NCI-H1092 treated with DMSO at 0.1 percent for 48 hours (cell line): Measurements from ENCODE around the gene DGKI.
"Not testable (repeated sequence)": the region's sequence is repeated elsewhere in the genome, so short reads cannot be mapped to it uniquely, and the experiment has no call there.

ENCODE experiments used
- DNase-seq: peaks from one replicate; lab custom pipeline; 2025; lab: John Stamatoyannopoulos, UW

DGKI gene

DNA sequence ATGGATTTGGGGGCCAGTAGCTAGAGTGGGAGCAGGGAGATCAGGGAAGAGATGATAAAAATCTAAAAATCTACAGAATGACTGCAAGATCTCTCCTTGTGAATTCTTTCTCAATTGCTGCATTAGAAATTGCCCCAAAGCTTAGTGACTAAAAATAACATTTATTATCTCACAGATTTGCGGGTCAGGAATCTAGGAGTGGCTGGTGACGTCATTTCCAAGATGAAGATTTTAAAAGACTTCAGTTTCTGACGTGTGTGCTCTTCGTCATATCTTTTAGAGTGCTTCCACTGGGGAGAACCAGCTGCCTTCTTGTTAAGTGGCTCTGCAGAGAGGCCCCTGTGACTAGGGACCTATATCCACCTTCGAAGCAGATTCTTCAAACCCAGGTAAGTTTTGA, 112.6 kb downstream of the DGKI start:
- no peak for DNase-seq

DNA sequence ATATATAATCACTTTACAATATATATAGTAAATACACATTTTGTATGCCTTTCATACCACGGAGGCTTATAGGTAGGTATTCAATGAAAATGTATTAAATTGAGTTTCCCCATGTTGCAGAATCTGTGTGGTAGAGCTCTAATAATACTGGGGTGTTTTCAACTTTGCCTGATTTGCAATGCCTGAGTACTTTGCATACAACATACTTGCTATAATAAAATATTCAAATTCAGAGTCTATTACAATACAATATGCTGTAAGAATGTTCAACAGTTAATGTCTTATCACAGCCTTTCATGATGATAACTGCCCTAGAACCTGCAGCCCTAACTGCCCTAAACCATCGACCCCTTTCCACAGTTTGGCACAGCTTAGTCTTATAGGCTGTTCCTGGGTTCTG, 114.6 kb downstream of the DGKI start:
- DNase-seq = no peak

DNA sequence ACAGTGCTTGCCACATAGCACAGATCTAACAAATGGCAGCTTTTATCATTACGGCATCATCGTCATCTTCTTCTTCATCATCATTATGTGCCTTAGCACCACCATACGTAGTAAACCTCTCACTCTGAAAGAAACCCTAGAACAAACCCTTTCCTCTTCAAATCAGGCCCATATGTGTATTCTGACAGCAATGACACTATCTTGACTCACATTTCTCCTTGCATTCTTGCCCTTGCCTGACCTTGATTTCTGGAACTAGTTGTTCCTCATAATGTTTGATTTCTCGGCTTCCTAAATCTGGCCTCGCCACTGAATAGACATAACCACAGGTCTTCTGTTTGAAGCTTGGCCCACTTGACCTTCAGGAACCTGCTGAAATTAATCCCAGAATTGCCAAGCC, 115.3 kb downstream of the DGKI start:
- no peak for DNase-seq

DNA sequence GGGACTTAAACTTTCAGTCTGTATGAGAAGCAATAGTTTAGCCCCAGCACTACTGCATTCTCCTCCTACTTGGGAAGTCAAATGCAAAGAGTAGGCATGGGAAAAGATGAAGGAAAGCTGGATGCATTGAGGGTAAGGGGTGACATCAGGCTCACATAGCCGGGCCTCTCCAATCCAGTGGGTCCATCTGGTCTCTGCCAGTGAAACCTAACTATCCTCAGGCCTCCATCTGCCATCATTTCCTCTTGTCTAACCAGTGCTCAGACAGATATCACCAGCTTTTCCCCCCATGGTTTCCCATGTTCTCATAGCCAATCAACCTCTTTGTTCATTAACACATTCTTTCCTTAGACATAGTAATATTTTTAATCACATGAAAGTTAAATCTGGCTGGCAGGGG, 118.3 kb downstream of the DGKI start:
- no peak for DNase-seq

DNA sequence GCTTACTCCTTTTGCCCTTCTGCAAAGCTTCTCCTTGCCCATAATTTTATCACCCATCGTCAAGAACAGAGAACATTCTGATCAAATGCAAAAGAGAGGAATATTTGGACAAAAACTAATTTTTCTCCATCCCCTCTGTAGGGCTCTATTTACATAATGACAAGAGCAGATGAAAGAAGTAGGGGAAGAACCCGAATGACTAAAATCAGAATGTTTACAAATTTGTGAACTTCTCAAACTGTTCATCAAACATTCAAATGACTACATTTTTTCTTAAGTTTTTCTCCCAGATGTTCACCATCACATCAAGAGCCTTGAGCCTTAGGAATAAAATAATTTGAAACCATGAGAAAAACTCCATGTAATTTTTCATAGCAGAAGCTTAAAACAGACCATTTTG, 119.4 kb downstream of the DGKI start:
- no peak for DNase-seq

DNA sequence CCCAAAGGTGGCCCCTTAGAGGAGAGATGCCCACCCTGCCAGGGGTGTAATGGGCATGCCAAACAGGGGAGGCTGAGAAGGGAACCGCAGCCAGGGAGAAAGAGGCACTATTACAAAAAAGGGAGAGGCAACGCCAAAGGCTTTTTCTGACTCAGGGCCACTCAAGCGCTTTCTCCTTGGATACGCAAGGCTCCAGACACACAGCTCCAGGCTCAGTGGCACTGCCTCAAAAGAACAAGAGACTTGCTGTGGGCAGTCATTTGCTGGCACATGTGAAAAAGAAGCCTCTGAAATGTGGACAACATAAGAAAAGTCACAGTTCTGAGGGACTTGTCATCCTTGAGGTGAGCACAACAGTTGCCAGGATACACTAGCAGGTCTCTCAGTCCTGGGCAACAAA, 128.4 kb downstream of the DGKI start:
- no peak for DNase-seq

DNA sequence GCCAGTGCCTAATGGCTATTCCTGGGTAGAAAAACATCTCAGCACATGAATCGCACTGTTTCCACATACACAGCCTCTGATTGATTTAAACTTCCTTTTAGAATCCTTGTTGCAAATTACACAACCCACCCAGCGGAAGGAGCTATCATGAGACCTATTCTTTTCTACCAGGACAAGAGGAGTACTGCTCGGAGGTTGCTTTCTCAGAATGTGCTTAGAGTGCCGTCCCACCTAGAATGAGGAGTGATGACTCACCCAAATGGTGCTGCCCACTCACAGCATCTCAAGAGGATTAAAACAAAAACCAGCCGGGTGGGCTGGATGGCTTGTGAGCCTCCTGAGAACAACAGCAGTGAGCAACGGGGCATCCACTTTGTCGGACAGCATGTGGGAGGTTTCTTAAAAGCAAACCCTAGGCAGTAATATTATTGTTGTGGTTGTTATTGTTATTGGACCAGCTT, 128.9 kb downstream of the DGKI start:
- no peak for DNase-seq

DNA sequence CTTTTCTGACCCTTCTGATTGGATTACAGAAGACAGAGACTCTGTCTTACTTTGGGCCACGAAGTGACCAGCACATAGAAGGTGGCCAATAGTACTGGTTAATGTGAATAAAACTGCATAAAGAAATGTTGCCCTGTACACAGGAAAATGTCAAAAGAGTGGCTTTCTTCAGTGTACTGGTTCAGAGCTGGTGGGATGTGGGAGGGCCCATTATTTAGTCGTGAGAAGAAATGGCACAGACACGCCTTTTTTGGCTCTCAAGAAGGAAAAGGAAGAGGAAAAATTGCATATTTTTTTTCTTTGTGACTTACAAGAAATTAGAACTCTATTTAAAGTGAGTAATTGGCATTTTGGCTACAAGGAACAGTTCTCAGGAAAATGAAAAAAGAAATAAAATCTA, 129.7 kb downstream of the DGKI start:
- DNase-seq = no peak

DNA sequence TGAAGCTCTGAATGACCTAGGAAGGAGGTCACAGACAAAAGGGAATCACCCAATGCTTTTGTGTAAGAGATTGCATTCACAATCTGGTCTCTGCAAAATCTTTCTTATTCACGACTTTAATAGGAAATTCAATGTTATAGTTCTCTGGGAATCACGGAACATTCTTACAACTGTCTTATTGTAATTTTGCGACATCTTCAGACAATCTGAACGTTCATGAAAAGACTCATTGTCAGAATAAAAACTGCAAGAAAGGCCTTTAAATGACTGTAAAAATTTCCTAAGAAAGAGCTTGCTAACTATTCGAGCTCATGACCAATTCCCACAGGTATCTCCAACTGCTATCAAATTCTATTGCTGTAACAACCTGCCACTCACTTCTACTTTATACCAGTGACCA, 130.7 kb downstream of the DGKI start:
- DNase-seq = no peak

DNA sequence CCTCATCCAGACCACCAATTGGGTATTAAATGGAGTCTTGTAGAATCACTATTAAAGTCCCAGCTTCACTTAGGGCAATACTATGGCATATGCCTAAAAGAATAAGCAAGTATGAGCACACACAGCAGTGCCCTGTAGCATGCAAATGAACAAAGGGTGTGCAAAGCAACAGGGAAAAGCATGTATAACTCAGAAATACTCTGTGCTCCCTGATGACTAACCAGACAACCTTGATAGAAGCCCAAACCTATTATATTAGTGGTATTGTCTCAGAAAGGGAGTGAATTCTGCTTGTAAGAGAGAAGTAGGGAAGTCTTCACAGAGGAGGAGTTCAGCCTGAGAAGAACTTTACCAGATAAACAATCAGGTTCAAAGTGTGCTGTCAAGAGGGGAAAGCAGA, 131.2 kb downstream of the DGKI start:
- DNase-seq = no peak

DNA sequence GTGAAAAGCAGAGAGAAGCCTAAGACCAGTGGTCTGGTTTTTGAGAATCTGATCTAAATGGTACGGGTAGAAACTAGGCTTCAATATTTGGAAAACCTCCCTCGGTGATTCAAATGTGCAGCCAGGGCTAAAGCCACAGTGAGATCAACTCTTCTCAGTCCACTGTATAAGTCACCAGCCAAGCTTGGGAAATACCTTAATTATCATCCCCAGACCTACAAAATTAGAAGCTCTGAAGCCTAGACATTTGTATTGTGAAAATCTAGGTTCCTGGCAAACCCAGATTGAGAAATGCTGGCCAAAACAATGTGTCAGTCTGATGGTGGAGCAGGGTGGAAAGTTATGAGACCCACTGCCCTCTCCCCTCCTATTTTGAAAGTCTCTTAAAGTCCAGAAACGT, 131.7 kb downstream of the DGKI start:
- DNase-seq = no peak

DNA sequence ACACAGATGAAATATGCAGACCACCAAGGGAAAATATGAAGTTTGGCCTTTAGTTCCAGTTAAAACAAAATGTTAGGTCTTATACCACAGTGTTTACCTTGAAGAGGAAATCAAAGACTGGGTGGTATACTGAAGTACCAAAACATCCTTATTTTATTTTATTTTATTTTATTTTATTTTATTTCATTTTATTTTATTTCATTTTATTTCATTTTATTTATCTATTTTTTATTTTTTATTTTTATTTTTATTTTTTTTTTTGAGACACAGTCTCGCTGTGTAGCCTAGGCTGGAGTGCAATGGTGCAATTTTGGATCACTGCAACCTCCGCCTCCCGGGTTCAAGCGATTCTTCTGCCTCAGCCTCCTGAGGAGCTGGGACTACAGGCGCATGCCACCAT, 140.4 kb downstream of the DGKI start:
- DNase-seq = not testable (repeated sequence)

DNA sequence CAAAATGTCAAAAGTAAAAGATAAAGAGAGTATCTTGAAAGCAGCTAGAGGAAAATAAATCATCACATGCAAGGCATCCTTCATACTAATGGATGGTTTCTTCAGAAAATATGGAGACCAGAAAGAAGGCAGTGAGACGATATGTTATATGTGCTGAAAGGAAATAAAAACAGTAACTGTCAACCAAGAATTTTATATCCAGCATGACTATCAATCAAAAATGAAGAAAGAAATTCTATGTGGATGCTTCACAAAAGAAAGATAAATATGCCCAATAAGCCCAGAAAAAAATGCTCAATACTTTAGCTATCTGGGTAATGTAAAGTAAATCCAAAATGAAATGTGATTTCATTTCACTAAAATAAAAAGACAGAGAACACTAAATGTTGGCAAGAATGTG, 142.1 kb downstream of the DGKI start:
- no peak for DNase-seq

DNA sequence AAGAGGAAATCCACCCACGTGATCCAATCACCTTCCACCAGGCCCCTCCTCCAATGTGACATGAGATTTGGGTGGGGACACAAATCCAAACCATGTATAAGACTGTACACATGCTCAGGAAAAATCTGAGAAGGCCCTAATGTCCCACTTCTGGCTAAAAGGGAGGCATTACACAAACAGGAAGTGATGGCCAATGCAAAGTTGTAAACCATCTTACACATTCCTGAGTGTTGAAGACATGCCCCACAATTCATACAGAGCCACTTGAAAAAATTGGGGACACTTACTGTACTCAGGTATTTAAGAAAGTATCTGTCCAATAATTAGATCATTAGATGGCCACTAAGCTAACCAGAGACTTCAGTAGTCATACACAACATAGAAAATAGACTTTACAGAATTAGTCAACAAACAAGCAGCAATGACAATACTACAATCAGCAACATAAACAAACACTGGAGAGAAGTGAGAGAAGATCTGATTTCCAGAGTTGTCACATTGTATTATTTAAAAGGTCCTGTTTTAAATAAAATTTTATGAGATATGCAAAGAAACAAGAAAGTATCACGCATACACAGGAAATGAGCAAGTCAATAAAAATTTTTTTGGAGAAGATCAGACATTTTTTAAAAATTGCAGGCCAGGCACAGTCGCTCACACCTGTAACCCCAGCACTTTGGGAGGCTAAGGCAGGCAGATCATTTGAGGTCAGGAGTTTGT, 143.3 kb downstream of the DGKI start:
- DNase-seq = no peak

DNA sequence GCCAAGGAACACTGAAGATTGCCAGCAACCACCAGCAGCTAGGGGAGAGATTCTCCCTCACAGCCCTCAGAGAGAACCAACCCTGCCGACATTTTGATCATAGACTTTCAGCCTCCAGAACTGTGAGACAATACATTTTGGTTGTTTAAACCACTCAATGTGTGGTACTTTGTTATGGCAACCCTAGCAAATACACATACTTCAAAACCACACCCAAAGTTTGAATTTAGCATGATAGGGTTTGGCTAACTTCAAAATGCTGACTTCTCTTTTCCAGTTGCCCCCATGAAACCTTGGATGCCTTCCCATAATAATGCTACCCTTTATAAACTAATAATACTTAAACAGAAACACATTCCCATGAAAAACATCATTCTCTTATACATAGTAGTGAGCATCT, 149.8 kb downstream of the DGKI start:
- no peak for DNase-seq

DNA sequence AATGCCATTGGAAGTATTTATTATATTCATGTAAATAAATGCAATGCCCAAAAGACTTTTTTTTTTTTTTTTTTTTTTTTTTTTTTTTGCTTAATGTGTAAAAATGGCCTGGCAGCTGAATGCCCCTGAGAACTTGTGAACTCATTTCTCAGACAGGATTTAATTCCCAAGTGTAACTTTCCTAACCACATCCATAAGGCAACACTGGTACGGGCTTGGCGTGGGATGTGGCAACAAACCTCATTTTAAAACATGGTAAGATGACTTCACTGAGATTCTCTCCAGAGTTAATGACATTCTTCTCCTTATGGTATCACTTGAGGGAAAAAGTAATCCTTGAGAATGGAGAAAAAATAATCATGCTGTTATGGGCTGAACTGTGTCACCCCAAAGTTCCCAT, 150.4 kb downstream of the DGKI start:
- no peak for DNase-seq

DNA sequence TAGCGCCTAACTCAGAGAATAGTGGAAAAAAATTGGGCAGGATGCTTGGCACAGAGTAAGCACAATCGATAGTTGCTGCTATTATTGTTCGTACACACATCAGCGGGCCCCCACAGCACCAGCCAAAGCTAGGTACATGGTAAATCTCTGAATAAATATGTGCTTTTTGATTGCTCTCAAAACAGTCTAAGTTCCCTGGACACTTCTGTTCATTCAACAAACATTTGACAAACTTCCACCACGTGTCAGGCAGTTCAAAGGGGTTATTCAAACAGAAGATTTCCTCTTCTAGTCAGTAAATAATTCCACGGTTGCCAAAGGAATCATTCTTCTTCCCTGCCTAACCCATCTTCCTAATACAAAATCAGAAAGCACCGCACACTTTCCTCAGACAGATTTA, 150.8 kb downstream of the DGKI start:
- DNase-seq = no peak

DNA sequence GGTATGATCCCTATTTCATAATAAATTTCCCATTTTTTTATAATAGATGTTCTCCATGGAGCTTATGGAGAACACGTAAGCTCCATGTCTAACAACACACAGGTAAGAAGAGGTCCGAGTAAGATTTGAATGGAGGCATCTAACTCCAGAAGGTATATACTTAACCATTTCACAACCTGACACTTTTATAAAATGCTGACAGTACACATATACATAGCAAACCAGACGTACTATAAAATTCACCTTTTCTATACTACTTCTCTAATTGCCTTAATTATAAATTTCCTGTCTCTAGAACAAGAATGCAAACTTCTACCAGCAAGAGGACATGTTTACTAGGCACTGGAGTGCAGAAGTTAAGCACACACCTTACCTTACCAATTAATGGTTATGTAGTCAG, 151.3 kb downstream of the DGKI start:
- DNase-seq = no peak

DNA sequence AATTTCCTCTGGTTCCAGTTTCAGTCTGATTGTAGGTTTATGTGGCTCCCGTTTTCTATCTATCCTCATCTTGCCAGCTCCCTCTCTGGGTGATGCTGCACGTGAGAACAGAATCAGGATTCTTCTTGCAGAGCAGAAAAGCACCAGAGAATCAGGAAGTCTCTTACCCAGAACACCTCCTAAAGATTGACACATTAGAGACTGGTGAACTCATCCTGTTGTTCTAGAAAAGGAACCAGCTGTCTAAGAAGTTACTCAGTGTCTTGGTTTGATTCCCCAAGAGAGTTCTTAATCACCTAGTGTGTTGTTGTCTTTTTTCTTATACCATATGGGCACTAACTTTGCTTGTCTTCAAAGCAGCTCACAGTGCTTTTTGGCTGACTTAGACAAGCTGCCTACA, 152.4 kb downstream of the DGKI start:
- no peak for DNase-seq

DNA sequence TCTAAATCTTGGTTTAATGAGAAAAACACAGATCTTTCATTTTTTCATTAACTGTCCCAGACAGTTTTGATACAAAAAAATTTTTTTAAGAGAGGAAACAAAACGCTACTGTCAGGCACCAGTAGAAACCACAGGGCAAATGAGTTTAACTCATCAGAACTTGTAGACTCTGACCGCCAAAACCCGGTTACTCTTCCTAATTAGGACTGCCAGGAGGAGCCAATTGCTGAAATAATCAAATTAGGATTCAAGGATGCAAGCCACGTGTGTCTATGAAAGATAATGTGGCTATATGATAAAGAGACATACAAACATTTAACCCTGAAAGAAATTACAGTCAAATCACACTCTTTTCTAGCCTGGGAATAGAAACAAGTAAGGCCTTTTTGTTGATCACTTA, 154.4 kb downstream of the DGKI start:
- no peak for DNase-seq

DNA sequence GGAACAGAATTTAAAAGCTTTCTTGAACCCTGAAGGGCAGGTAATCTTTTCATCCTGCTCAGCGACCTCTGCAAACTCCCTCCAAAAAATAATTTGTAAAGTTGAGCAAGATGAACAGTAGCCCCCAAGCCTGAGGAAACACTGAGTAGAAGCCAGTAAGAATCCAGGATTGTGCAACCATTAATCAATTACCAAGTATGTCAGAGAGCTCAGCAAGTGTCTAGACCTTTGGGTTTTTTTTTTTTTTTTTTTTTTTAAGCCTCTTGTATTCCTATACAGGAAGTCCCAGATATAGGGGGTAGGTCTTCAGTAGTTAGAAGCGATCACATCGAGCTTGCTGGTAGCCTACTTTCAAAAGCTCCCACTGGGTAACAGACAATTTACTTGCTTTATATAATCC, 155.2 kb downstream of the DGKI start:
- no peak for DNase-seq

DNA sequence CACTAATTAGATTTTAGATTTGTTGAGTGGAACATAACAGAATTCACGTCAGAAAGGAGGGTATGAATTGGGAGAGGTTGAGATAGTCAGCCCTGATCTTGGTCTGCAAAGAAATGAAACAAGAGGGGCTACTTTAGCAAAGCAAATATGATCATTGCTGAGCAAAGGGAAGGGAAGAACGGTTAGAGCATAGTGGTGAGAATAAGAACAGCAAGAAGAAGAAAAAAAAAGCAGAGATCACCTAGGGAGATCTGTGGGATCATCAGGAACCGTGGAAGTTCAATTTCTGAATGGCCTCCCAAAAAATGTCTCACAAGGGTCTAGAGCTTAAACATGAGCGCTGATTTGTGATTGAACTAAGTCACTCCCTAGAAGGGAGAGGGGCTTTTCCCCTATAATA, 156.1 kb downstream of the DGKI start:
- DNase-seq = no peak

DNA sequence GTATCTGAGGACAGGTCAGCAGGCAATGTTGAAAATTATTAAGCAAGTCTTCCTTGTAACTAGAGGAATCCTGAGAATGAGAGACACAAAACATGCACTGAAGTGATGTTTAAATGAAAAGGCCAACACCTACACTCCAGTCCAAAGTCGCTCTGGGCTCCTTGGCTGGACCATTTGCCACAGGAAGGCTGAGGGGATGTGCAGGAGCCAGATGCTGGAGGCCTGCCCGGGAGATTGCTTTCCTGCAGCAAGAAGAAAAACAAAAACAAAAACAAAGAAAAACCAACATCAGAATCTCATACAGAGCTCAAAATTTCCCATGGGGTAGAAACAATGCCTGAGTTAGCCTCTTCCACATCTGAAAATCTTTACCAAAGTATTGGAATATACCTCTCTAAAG, 157.0 kb downstream of the DGKI start:
- no peak for DNase-seq

DNA sequence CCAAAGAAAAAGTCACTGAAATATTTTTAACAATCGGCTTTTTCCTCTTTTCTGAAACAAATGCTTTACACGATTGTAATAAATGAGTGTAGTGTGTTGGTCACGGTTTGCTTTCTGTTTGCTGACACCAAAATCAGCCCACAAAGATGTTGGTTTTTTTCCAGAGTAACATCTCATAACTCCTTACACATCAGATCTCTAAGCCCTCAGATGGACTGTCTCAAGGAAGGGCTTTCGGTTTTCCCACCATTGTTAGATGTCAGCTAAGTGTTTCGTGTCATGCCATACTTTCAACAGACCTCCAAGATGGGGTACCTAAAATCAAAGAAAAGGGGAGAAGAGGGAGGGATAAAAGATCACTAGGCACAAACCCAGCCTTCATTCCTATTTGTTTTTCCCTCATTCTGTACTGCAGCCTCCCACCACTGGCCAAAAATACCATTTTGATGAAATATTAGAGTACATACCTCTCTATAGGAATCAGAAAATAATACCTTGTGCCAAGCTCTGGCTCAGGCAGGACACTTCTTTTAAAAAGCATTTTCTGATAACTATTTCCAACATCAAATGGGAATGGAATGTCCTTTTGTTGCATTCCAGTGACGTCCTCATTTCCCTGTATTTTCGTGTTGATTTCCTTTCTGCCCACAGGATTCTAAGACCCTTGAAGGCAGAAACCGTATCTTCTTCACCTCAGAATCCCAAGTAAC, 159.1 kb downstream of the DGKI start:
- no peak for DNase-seq
